Stimulated activated CD4-positive, alpha-beta T cell treated with anti-CD3 and anti-CD28 coated beads, Interleukin-2, amount 100 ng/mL, for 4 hours (primary cell): ENCODE measurements around the gene GAS6.

Experiments
- DNase-seq: peaks from one replicate; pipeline ENCODE4 v3.0.0-alpha.2; 2020; ENCODE audit warnings: low read depth

The GAS6 gene

GRCh38 chr13:113887700-113888201, 23.9 kb upstream of the GAS6 start:
- no peak for DNase-seq

GRCh38 chr13:113886561-113887112, 22.8 kb upstream of the GAS6 start:
- DNase-seq: no peak

GRCh38 chr13:113884821-113885220, 20.9 kb upstream of the GAS6 start:
- DNase-seq: no peak

GRCh38 chr13:113883921-113884804, 20.3 kb upstream of the GAS6 start:
- no peak for DNase-seq

GRCh38 chr13:113883314-113883811, 19.5 kb upstream of the GAS6 start:
- DNase-seq: no peak

GRCh38 chr13:113882716-113883115, 18.8 kb upstream of the GAS6 start:
- no peak for DNase-seq

- DNase-seq: no peak
Measured at GRCh38 chr13:113882267-113882630, 18.4 kb upstream of the GAS6 start.

GRCh38 chr13:113881614-113882266, 17.9 kb upstream of the GAS6 start:
- DNase-seq: no peak

GRCh38 chr13:113880651-113881611, 17.1 kb upstream of the GAS6 start:
- no peak for DNase-seq

GRCh38 chr13:113879494-113880360, 15.9 kb upstream of the GAS6 start:
- DNase-seq: no peak

GRCh38 chr13:113879017-113879416, 15.1 kb upstream of the GAS6 start:
- DNase-seq: no peak

GRCh38 chr13:113877149-113877990, 13.5 kb upstream of the GAS6 start:
- no peak for DNase-seq

GRCh38 chr13:113876346-113877148, 12.7 kb upstream of the GAS6 start:
- DNase-seq: no peak

- no peak for DNase-seq
Measured at GRCh38 chr13:113875837-113876281, 12.0 kb upstream of the GAS6 start.

GRCh38 chr13:113875429-113875815, 11.5 kb upstream of the GAS6 start:
- no peak for DNase-seq

- no peak for DNase-seq
Measured at GRCh38 chr13:113874579-113875428, 10.9 kb upstream of the GAS6 start.

GRCh38 chr13:113874177-113874576, 10.3 kb upstream of the GAS6 start:
- DNase-seq: no peak

- DNase-seq: no peak
Measured at GRCh38 chr13:113869263-113869662, 5.4 kb upstream of the GAS6 start.
